Measurements from ENCODE around the gene PRPF6. TPM values are rescaled to one million over a fixed set of nuclear protein-coding genes. Genes with fewer than 3 reads are reported as not detected.

Gene PRPF6
- total and polyA plus RNA-seq, 2 of the 13 experiments (the other 11 are each of a cell fraction or from before 2014, with no cell fraction given): 63.7 to 101 TPM

GRCh38 chr20:63968928-63969760 is 11.8 kb upstream of the PRPF6 start (continued):
- no peak for TF ChIP-seq LRRFIP1 (CRISPR knock-in tag; conservative IDR thresholded peaks at IDR 0.05)
- TF ChIP-seq POGK (CRISPR knock-in tag; conservative IDR thresholded peaks at IDR 0.05): 0 out of 2 replicates have a peak, but pooled peaks have one; percentile 46
- TF ChIP-seq ZNF414 (CRISPR knock-in tag; IDR thresholded peaks at IDR 0.05): no peak; the same call in 1 of the 2 replicates
- no peak for TF ChIP-seq NCOA5 (CRISPR knock-in tag; IDR thresholded peaks at IDR 0.05)
- peak; percentile 98 for TF ChIP-seq NR2C2 (CRISPR knock-in tag; IDR thresholded peaks at IDR 0.05; ENCODE audit: borderline replicate concordance)
- peak; percentile 65; the same call in 1 of the 2 replicates for TF ChIP-seq JUNB (CRISPR knock-in tag; IDR thresholded peaks at IDR 0.05; ENCODE audit: borderline replicate concordance)
- TF ChIP-seq MAFK (conservative IDR thresholded peaks at IDR 0.05 in 1 of 2, IDR thresholded peaks at IDR 0.05 in 1 of 2; ENCODE audit: low read length in 2 of 2): peak in 1 of 2 experiments; percentile 12; a peak in 1 of 4 replicates
- TF ChIP-seq ZNF556 (CRISPR knock-in tag; IDR thresholded peaks at IDR 0.05; ENCODE audit: borderline replicate concordance): peak; percentile 65; the same call in 1 of the 2 replicates
- peak; percentile 93 for TF ChIP-seq HNF4G (IDR thresholded peaks at IDR 0.05; ENCODE audit: borderline replicate concordance, low read depth, low read length)
- peak; percentile 95 for TF ChIP-seq HNF4G (CRISPR knock-in tag; IDR thresholded peaks at IDR 0.05; ENCODE audit: borderline replicate concordance, low read depth)
- TF ChIP-seq, protein P1, sequence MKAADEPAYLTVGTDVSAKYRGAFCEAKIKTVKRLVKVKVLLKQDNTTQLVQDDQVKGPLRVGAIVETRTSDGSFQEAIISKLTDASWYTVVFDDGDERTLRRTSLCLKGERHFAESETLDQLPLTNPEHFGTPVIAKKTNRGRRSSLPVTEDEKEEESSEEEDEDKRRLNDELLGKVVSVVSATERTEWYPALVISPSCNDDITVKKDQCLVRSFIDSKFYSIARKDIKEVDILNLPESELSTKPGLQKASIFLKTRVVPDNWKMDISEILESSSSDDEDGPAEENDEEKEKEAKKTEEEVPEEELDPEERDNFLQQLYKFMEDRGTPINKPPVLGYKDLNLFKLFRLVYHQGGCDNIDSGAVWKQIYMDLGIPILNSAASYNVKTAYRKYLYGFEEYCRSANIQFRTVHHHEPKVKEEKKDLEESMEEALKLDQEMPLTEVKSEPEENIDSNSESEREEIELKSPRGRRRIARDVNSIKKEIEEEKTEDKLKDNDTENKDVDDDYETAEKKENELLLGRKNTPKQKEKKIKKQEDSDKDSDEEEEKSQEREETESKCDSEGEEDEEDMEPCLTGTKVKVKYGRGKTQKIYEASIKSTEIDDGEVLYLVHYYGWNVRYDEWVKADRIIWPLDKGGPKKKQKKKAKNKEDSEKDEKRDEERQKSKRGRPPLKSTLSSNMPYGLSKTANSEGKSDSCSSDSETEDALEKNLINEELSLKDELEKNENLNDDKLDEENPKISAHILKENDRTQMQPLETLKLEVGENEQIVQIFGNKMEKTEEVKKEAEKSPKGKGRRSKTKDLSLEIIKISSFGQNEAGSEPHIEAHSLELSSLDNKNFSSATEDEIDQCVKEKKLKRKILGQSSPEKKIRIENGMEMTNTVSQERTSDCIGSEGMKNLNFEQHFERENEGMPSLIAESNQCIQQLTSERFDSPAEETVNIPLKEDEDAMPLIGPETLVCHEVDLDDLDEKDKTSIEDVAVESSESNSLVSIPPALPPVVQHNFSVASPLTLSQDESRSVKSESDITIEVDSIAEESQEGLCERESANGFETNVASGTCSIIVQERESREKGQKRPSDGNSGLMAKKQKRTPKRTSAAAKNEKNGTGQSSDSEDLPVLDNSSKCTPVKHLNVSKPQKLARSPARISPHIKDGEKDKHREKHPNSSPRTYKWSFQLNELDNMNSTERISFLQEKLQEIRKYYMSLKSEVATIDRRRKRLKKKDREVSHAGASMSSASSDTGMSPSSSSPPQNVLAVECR (CRISPR knock-in tag; IDR thresholded peaks at IDR 0.05; ENCODE audit: borderline replicate concordance): peak; percentile 89
- TF ChIP-seq RFX1 (IDR thresholded peaks at IDR 0.05): no peak
- TF ChIP-seq HCFC1 (IDR thresholded peaks at IDR 0.05; ENCODE audit: low read depth, low read length): no peak
- TF ChIP-seq SRSF1 (optimal IDR thresholded peaks at IDR 0.05; ENCODE audit: low read depth, low read length): peak; percentile 50
- TF ChIP-seq RBFOX2 (IDR thresholded peaks at IDR 0.05; ENCODE audit: low read depth, low read length): peak; percentile 92
- peak; percentile 82 for TF ChIP-seq SPEN (CRISPR knock-in tag; IDR thresholded peaks at IDR 0.05; ENCODE audit: low read depth)
- no peak for TF ChIP-seq MBD4 (IDR thresholded peaks at IDR 0.05; ENCODE audit: borderline replicate concordance, low read length)

Measured in HepG2 (cell line).